DOHH2 (cell line): Measurements from ENCODE around the gene FGD4.

ENCODE experiments used
- CTCF ChIP-seq: fragments of 200-600 bp; sonication (generic); IDR thresholded peaks from one replicate; pipeline ENCODE4 v1.5.1; 2014; ENCODE audit warnings: antibody characterized with exemption, mild to moderate bottlenecking, low read depth, low read length; ENCODE audit not compliant: poor library complexity, severe bottlenecking
- EZH2phosphoT487 ChIP-seq: fragments of 200-600 bp; sonication (generic); IDR thresholded peaks from 2 replicates; pipeline ENCODE4 v1.6.1; 2017; ENCODE audit warnings: borderline replicate concordance, mild to moderate bottlenecking, antibody characterized with exemption, low read length, moderate library complexity, mixed read lengths

GRCh38 chr12:32605326-32606095 lies 206.2 kb downstream of the FGD4 start:
- TF ChIP-seq CTCF, result no peak
- no peak for TF ChIP-seq EZH2phosphoT487
